IMR-90 (cell line): ENCODE data around the gene UNC5A.

Source experiments
- CEBPB ChIP-seq: IDR thresholded peaks from 2 replicates; pipeline ENCODE4 v1.6.1; 2012; ENCODE audit warnings: low read depth, low read length, improper control_type of control experiment
- CHD1 ChIP-seq: IDR thresholded peaks from 2 replicates; pipeline ENCODE4 v1.6.1; 2012; ENCODE audit warnings: low read depth, low read length, improper control_type of control experiment
- CTCF ChIP-seq: conservative IDR thresholded peaks from 2 replicates; pipeline ENCODE4 v1.5.1; 2012; ENCODE audit warnings: mild to moderate bottlenecking, low read depth, low read length, improper control_type of control experiment
- MAZ ChIP-seq: IDR thresholded peaks from 2 replicates; pipeline ENCODE4 v1.6.1; 2012; ENCODE audit warnings: low read depth, mild to moderate bottlenecking, low read length, improper control_type of control experiment, moderate library complexity, borderline replicate concordance
- MXI1 ChIP-seq: IDR thresholded peaks from 2 replicates; pipeline ENCODE4 v1.6.1; 2012; ENCODE audit warnings: low read depth, mild to moderate bottlenecking, low read length, moderate library complexity, borderline replicate concordance
- POLR2A ChIP-seq: IDR thresholded peaks from 2 replicates; pipeline ENCODE4 v1.6.1; 2012; ENCODE audit warnings: mild to moderate bottlenecking, low read depth, low read length
- RAD21 ChIP-seq: IDR thresholded peaks from 2 replicates; pipeline ENCODE4 v1.6.1; 2012; ENCODE audit warnings: low read length, improper control_type of control experiment
- RCOR1 ChIP-seq: IDR thresholded peaks from 2 replicates; pipeline ENCODE4 v1.6.1; 2012; ENCODE audit warnings: mild to moderate bottlenecking, low read length, improper control_type of control experiment; ENCODE audit not compliant: insufficient replicate concordance
- RFX5 ChIP-seq: IDR thresholded peaks from 2 replicates; pipeline ENCODE4 v1.8.0; 2012; ENCODE audit warnings: low read depth, mild to moderate bottlenecking, low read length, moderate library complexity
- SMC3 ChIP-seq: fragments of 150-350 bp; IDR thresholded peaks from 2 replicates; pipeline ENCODE4 v1.6.1; 2016; ENCODE audit warnings: low read depth, mild to moderate bottlenecking, antibody characterized with exemption, low read length, moderate library complexity
- USF2 ChIP-seq: fragments of 150-350 bp; IDR thresholded peaks from 2 replicates; pipeline ENCODE4 v1.6.1; 2017; ENCODE audit warnings: mild to moderate bottlenecking, antibody characterized with exemption, low read length, low read depth

GRCh38 chr5:176851380-176851779 is 41.0 kb downstream of the UNC5A start:
- TF ChIP-seq POLR2A (no peak), RAD21 (no peak), CTCF (no peak), RCOR1 (no peak), CHD1 (no peak), SMC3 (no peak), CEBPB (no peak), RFX5 (no peak), MAZ (no peak), USF2 (no peak), MXI1 (no peak)
